ENCODE data around the gene OAS3. TPM values are rescaled to one million over a fixed set of nuclear protein-coding genes. Genes with fewer than 3 reads are reported as not detected.

The OAS3 gene
- total and polyA plus RNA-seq, 9 of the 15 experiments (the other 6 are each of a cell fraction or from before 2014, with no cell fraction given) = 0.21 to 2.0 (median 0.83) TPM

DNA sequence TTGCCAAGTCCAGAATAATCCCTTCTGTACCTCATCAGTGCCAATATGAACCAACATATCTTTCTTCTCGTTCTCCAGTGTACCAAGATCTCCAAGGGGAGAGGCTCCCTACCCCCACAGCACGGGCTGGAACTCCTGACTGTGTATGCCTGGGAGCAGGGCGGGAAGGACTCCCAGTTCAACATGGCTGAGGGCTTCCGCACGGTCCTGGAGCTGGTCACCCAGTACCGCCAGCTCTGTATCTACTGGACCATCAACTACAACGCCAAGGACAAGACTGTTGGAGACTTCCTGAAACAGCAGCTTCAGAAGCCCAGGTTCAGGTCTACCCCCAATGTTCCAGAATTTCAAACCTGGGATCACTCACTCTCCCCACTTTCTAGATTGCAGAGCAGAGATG is 29.6 kb downstream of the OAS3 start:
- CTCF ChIA-PET (ENCODE audit: low intra/inter-chr PET ratio) = no interaction called here
- in situ Hi-C loops (cut with MboI) = no loop called here
- H3K9ac ChIP-seq (ENCODE audit: insufficient read depth in 1 of 2, low read depth in 2 of 2, low read length in 2 of 2) = no peak overlapping the region
- no peaks in the 10 kb centered on the region for H4K20me1 ChIP-seq (replicated peaks; ENCODE audit: control insufficient read depth, insufficient read depth, low read length)
- no peak overlapping the region for H2AFZ ChIP-seq (ENCODE audit: low read depth, low read length)
- no peaks in the 10 kb centered on the region for H3K9me3 ChIP-seq (replicated peaks; ENCODE audit: control insufficient read depth, insufficient read depth, low read depth, low read length)
- H3K4me3 ChIP-seq = no peak overlapping the region
- intact Hi-C loops (cut with micrococcal nuclease) = no loop called here
- no peak overlapping the region for H3K27ac ChIP-seq (ENCODE audit: extremely low read depth, low read depth, low read length)
- TF ChIP-seq HMGXB4 (CRISPR knock-in tag; IDR thresholded peaks at IDR 0.05) (no peak), MCM3 (IDR thresholded peaks at IDR 0.05) (no peak), PHF21A (IDR thresholded peaks at IDR 0.05; ENCODE audit: borderline replicate concordance, low read depth) (no peak), TSC22D4 (tag; IDR thresholded peaks at IDR 0.05) (no peak), SP1 (CRISPR knock-in tag; IDR thresholded peaks at IDR 0.05) (no peak), ZNF23 (CRISPR knock-in tag; IDR thresholded peaks at IDR 0.05) (no peak), ZNF583 (CRISPR knock-in tag; IDR thresholded peaks at IDR 0.05) (no peak), ZNF644 (tag; IDR thresholded peaks at IDR 0.05; ENCODE audit: low read depth) (no peak)
- TF ChIP-seq, protein P1, sequence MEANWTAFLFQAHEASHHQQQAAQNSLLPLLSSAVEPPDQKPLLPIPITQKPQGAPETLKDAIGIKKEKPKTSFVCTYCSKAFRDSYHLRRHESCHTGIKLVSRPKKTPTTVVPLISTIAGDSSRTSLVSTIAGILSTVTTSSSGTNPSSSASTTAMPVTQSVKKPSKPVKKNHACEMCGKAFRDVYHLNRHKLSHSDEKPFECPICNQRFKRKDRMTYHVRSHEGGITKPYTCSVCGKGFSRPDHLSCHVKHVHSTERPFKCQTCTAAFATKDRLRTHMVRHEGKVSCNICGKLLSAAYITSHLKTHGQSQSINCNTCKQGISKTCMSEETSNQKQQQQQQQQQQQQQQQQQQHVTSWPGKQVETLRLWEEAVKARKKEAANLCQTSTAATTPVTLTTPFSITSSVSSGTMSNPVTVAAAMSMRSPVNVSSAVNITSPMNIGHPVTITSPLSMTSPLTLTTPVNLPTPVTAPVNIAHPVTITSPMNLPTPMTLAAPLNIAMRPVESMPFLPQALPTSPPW (CRISPR knock-in tag; IDR thresholded peaks at IDR 0.05) = no peak
- peaks cover 0 to 30% of the 10 kb centered on the region in 2 experiments; a peak in 2 of 5 replicates for H3K27me3 ChIP-seq (ENCODE audit: control insufficient read depth in 2 of 2, insufficient read depth in 2 of 2, low read length in 2 of 2)
- no peak for FAIRE-seq
- no peak for ATAC-seq
- no peak overlapping the region for H3K4me2 ChIP-seq (ENCODE audit: insufficient read depth, low read length)
- no peak for DNase-seq (ENCODE audit: extremely low read depth in 1 of 4, low spot score in 3 of 4)
- POLR2A ChIA-PET = interaction anchor here (0.6 to 0.7 kb wide), 3 partner anchors 37 to 849 kb away, joined by 3 to 4 read pairs (median 3); no protein-coding TSS in a partner anchor
- H3K4me1 ChIP-seq (replicated peaks in 1 of 2; ENCODE audit: control insufficient read depth in 2 of 2, insufficient read depth in 2 of 2, low read length in 2 of 2) = no peaks in the 10 kb centered on the region
- no peaks in the 10 kb centered on the region for H3K9me1 ChIP-seq (ENCODE audit: control insufficient read depth, insufficient read depth, low read length)
- 4% methylated on average over 7 of the region's 7 CpGs for WGBS (ENCODE audit: insufficient coverage, low coverage, missing lambda C conversion rate)
- H3K36me3 ChIP-seq (ENCODE audit: control insufficient read depth, insufficient read depth, low read length) = no peaks in the 10 kb centered on the region
- no TSS peak for BruUV-seq (replicated peaks)
- H3K79me2 ChIP-seq (ENCODE audit: control insufficient read depth, insufficient read depth, low read length) = no peaks in the 10 kb centered on the region
